Mammary epithelial cell (primary cell): ENCODE data around the gene RADIL.

Experiments used
- EZH2 ChIP-seq: IDR thresholded peaks from 2 replicates; pipeline ENCODE4 v1.6.1; 2012; ENCODE audit warnings: low read length, inconsistent platforms, borderline replicate concordance
- TF ChIP-seq, protein P1 (sequence below), 2 donors: IDR thresholded peaks in 1 of 2; conservative IDR thresholded peaks in 1 of 2; 2 replicates each; pipeline ENCODE4 v1.5.1; 2011 to 2012; ENCODE audit warnings: inconsistent platforms in 2 of 2, low read length in 2 of 2, mild to moderate bottlenecking in 2 of 2, control low read depth in 1 of 2, low read depth in 1 of 2; ENCODE audit not compliant: insufficient read depth in 1 of 2; ENCODE audit errors: extremely low read depth in 1 of 2

DNA sequence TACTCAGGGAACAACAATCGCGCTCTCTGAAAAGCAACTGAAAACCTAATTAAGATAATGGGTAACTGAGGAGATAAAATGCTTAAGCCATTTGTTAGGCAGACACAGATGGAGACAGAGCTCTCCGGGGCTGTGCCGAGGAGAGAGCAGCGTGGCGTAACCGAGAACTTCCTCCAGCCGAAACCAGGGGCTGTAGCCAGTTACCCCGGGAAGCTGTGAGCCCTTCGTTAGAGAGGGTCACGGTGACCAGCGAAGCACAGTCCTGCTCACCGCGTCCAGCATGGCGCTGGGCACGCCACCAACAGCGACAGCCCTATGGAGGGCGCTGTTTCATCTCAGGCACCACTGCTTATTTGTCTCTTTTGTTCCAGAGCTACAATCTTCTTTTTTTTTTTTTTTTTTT is 37.8 kb downstream of the RADIL start:
- no peak for TF ChIP-seq EZH2
- TF ChIP-seq, protein P1, sequence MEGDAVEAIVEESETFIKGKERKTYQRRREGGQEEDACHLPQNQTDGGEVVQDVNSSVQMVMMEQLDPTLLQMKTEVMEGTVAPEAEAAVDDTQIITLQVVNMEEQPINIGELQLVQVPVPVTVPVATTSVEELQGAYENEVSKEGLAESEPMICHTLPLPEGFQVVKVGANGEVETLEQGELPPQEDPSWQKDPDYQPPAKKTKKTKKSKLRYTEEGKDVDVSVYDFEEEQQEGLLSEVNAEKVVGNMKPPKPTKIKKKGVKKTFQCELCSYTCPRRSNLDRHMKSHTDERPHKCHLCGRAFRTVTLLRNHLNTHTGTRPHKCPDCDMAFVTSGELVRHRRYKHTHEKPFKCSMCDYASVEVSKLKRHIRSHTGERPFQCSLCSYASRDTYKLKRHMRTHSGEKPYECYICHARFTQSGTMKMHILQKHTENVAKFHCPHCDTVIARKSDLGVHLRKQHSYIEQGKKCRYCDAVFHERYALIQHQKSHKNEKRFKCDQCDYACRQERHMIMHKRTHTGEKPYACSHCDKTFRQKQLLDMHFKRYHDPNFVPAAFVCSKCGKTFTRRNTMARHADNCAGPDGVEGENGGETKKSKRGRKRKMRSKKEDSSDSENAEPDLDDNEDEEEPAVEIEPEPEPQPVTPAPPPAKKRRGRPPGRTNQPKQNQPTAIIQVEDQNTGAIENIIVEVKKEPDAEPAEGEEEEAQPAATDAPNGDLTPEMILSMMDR (conservative IDR thresholded peaks at IDR 0.05 in 1 of 2, IDR thresholded peaks at IDR 0.05 in 1 of 2; ENCODE audit: extremely low read depth in 1 of 2, insufficient read depth in 1 of 2, low read depth in 1 of 2, low read length in 2 of 2): no peak
